ENCODE results near the gene FHIT. TPM values are rescaled to one million over a fixed set of nuclear protein-coding genes. Genes with fewer than 3 reads are reported as not detected.

Gene FHIT
- total RNA-seq, 1 experiment from 2014 or later: 9.8 TPM

GRCh38 chr3:60147249-60147950, 1103.9 kb downstream of the FHIT start:
- intact Hi-C loops (cut with micrococcal nuclease; ENCODE audit: unreplicated experiment): no loop called here
- Histone ChIP-seq H3K4me2 (no peak overlapping the region), H3K4me3 (no peak overlapping the region), H2AFZ (no peak overlapping the region), H4K20me1 (ENCODE audit: insufficient read depth) (no peaks in the 10 kb centered on the region), H3K79me2 (ENCODE audit: low read depth) (no peaks in the 10 kb centered on the region), H3K4me1 (replicated peaks; ENCODE audit: insufficient read depth) (no peaks in the 10 kb centered on the region), H3K27ac (no peak overlapping the region), H3K36me3 (ENCODE audit: low read depth) (no peaks in the 10 kb centered on the region), H3K9me2 (ENCODE audit: insufficient read depth) (no peaks in the 10 kb centered on the region), H3K27me3 (ENCODE audit: insufficient read depth, low read depth) (no peaks in the 10 kb centered on the region), H3F3A (ENCODE audit: insufficient read depth, low read depth) (no peaks in the 10 kb centered on the region), H3K9me3 (ENCODE audit: insufficient read depth, low read depth) (no peaks in the 10 kb centered on the region)
- no peak for TF ChIP-seq CTCF (conservative IDR thresholded peaks at IDR 0.05)
- TF ChIP-seq EZH2 (IDR thresholded peaks at IDR 0.05; ENCODE audit: low read depth): no peak
- ChIA-PET CTCF (no interaction called here), POLR2A (ENCODE audit: unreplicated experiment) (no interaction called here)
- no peak for DNase-seq
- no TSS peak for BruUV-seq (replicated peaks)

GRCh38 chr3:60146121-60146520, 1105.1 kb downstream of the FHIT start:
- Histone ChIP-seq H3K79me2 (ENCODE audit: low read depth) (no peaks in the 10 kb centered on the region), H3K4me3 (no peak overlapping the region), H3K9me3 (ENCODE audit: insufficient read depth, low read depth) (no peaks in the 10 kb centered on the region), H3K9me2 (ENCODE audit: insufficient read depth) (no peaks in the 10 kb centered on the region), H3F3A (ENCODE audit: insufficient read depth, low read depth) (no peaks in the 10 kb centered on the region), H3K4me2 (no peak overlapping the region), H3K27ac (no peak overlapping the region), H2AFZ (no peak overlapping the region), H4K20me1 (ENCODE audit: insufficient read depth) (no peaks in the 10 kb centered on the region), H3K4me1 (replicated peaks; ENCODE audit: insufficient read depth) (no peaks in the 10 kb centered on the region), H3K27me3 (ENCODE audit: insufficient read depth, low read depth) (no peaks in the 10 kb centered on the region), H3K36me3 (ENCODE audit: low read depth) (no peaks in the 10 kb centered on the region)
- no peak for DNase-seq
- CTCF ChIA-PET: no interaction called here
- TF ChIP-seq CTCF (conservative IDR thresholded peaks at IDR 0.05) (no peak), EZH2 (IDR thresholded peaks at IDR 0.05; ENCODE audit: low read depth) (no peak)
- intact Hi-C loops (cut with micrococcal nuclease; ENCODE audit: unreplicated experiment): no loop called here
- BruUV-seq (replicated peaks): no TSS peak
- POLR2A ChIA-PET (ENCODE audit: unreplicated experiment): no interaction called here

DNA sequence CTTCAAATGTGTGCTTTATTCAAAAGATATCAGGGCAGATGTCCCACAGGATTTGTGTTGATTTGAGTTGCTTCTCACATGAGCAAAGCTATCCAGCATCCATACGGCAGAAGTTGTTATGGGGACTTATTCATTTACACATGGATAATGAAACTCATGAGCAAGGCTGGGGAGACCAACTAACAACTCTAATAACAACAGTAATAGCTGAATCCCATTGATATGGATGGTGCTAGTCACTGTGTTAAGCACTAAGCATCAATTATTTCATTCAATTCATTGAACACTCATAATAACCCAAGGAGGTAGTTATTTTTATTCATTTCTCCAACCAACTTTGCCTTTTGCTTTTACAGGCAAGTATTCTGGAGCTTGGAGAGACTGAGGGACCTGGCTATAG, 1107.2 kb downstream of the FHIT start:
- H3K27me3 ChIP-seq (ENCODE audit: insufficient read depth, low read depth): no peaks in the 10 kb centered on the region
- intact Hi-C loops (cut with micrococcal nuclease; ENCODE audit: unreplicated experiment): no loop called here
- ChIA-PET POLR2A (ENCODE audit: unreplicated experiment) (no interaction called here), CTCF (no interaction called here)
- TF ChIP-seq EZH2 (IDR thresholded peaks at IDR 0.05; ENCODE audit: low read depth) (no peak), CTCF (conservative IDR thresholded peaks at IDR 0.05) (no peak)
- no peak overlapping the region for H3K4me3 ChIP-seq
- no peaks in the 10 kb centered on the region for H3K36me3 ChIP-seq (ENCODE audit: low read depth)
- no peak overlapping the region for H3K27ac ChIP-seq
- no peaks in the 10 kb centered on the region for H3K79me2 ChIP-seq (ENCODE audit: low read depth)
- DNase-seq: no peak
- no peaks in the 10 kb centered on the region for H3F3A ChIP-seq (ENCODE audit: insufficient read depth, low read depth)
- no peaks in the 10 kb centered on the region for H3K9me3 ChIP-seq (ENCODE audit: insufficient read depth, low read depth)
- H3K4me1 ChIP-seq (replicated peaks; ENCODE audit: insufficient read depth): no peaks in the 10 kb centered on the region
- no TSS peak for BruUV-seq (replicated peaks)
- H4K20me1 ChIP-seq (ENCODE audit: insufficient read depth): no peaks in the 10 kb centered on the region
- no peaks in the 10 kb centered on the region for H3K9me2 ChIP-seq (ENCODE audit: insufficient read depth)
- no peak overlapping the region for H3K4me2 ChIP-seq
- H2AFZ ChIP-seq: no peak overlapping the region

All from PC-9 (cell line).